GM12878 (cell line): Measurements from ENCODE around the gene CREB3L4. TPM values are rescaled to one million over a fixed set of nuclear protein-coding genes. Genes with fewer than 3 reads are reported as not detected.

ENCODE experiments used
- BMI1 ChIP-seq: fragments of 450-650 bp; IDR thresholded peaks from 2 replicates; pipeline ENCODE4 v1.6.1; 2016; ENCODE audit warnings: mild to moderate bottlenecking, moderate library complexity, borderline replicate concordance
- CBX3 ChIP-seq: fragments of 200-600 bp; sonication (generic); IDR thresholded peaks from 2 replicates; pipeline ENCODE4 v1.6.1; 2016; ENCODE audit warnings: low read depth, borderline replicate concordance
- ETV6 ChIP-seq, 2 experiments: fragments of 450-650 bp in 1 of 2; IDR thresholded peaks in 1 of 2; conservative IDR thresholded peaks in 1 of 2; 2 replicates each; pipeline ENCODE4 v1.6.1; 2014; ENCODE audit warnings: antibody characterized with exemption in 1 of 2, borderline replicate concordance in 1 of 2, low read depth in 1 of 2, mild to moderate bottlenecking in 1 of 2, moderate library complexity in 1 of 2
- MTA2 ChIP-seq: fragments of 450-650 bp; IDR thresholded peaks from 2 replicates; pipeline ENCODE4 v1.6.1; 2016; ENCODE audit warnings: low read depth, mild to moderate bottlenecking, moderate library complexity
- POU2F2 ChIP-seq: IDR thresholded peaks from 3 replicates; pipeline ENCODE4 v1.6.1; 2011; ENCODE audit warnings: low read depth, mild to moderate bottlenecking, low read length, borderline replicate concordance
- RAD21 ChIP-seq: IDR thresholded peaks from 2 replicates; pipeline ENCODE4 v1.6.1; 2011; ENCODE audit warnings: mild to moderate bottlenecking, low read depth, low read length, moderate library complexity; ENCODE audit not compliant: insufficient read depth
- RBBP5 ChIP-seq: fragments of 200-600 bp; sonication (generic); conservative IDR thresholded peaks from 2 replicates; pipeline ENCODE4 v1.6.1; 2016
- SMAD5 ChIP-seq: IDR thresholded peaks from 2 replicates; pipeline ENCODE4 v1.6.1; 2016; ENCODE audit warnings: antibody characterized with exemption, low read depth
- SMARCA5 ChIP-seq: fragments of 450-650 bp; IDR thresholded peaks from 2 replicates; pipeline ENCODE4 v1.6.1; 2017; ENCODE audit warnings: mild to moderate bottlenecking
- SREBF1 ChIP-seq: IDR thresholded peaks from 2 replicates; pipeline ENCODE4 v1.6.1; 2012; ENCODE audit warnings: mild to moderate bottlenecking, low read length
- SRF ChIP-seq, 2 experiments: IDR thresholded peaks; 2 replicates each; pipeline ENCODE4 v1.6.1; 2011; ENCODE audit warnings: low read depth in 2 of 2, low read length in 2 of 2, mild to moderate bottlenecking in 1 of 2, moderate library complexity in 1 of 2
- YY1 ChIP-seq: IDR thresholded peaks from 2 replicates; pipeline ENCODE4 v1.6.1; 2011; ENCODE audit warnings: low read depth, mild to moderate bottlenecking, low read length
- ZNF217 ChIP-seq: fragments of 450-650 bp; IDR thresholded peaks from 2 replicates; pipeline ENCODE4 v1.6.1; 2017; ENCODE audit warnings: antibody characterized with exemption, mild to moderate bottlenecking
- ZNF274 ChIP-seq: IDR thresholded peaks from one replicate; pipeline ENCODE4 v1.8.0; 2011; ENCODE audit not compliant: insufficient read length, insufficient read depth
- polyA plus RNA-seq, 11 experiments: library from polyadenylated mRNA; depleted of rRNA in 4 of 11; unstranded in 6 of 11; stranded (reverse) in 5 of 11; fragments of >200 nt; fragmentation: Nextera tagmentation in 4 of 11; fragmentation: Illumina TruSeq in 1 of 11; extraction: Ambion mirVana in 4 of 11; extraction: Trizol in 1 of 11; gene quantifications; 1 replicate in 1 of 11; 2 replicates in 10 of 11; pipeline versions ENCODE4 v1.2.1 to v1.2.3, GENCODE V29; 2011 to 2016; ENCODE audit warnings: inconsistent platforms in 2 of 11, missing spikeins in 2 of 11, low read depth in 1 of 11
- total RNA-seq, 4 experiments: library from RNA; depleted of rRNA in 3 of 4; stranded (reverse); fragments of >200 nt in 3 of 4; fragmentation: Illumina TruSeq in 1 of 4; extraction: Trizol in 1 of 4; gene quantifications; 2 replicates each; pipeline versions ENCODE4 v1.2.1 to v1.2.3, GENCODE V29; 2013 to 2021
- TF ChIP-seq, protein P1 (sequence below): IDR thresholded peaks from 2 replicates; pipeline ENCODE4 v1.6.1; 2011; ENCODE audit warnings: mild to moderate bottlenecking, low read depth, low read length, moderate library complexity; ENCODE audit not compliant: insufficient replicate concordance
- TF ChIP-seq, protein P2 (sequence below): fragments of 150-350 bp; IDR thresholded peaks from 2 replicates; pipeline ENCODE4 v1.6.1; 2016; ENCODE audit warnings: low read depth, low read length
- TF ChIP-seq, protein P3 (sequence below): fragments of 450-650 bp; IDR thresholded peaks from 2 replicates; pipeline ENCODE4 v1.6.1; 2018; ENCODE audit warnings: mild to moderate bottlenecking, low read depth, moderate library complexity; ENCODE audit not compliant: partially characterized antibody
- TF ChIP-seq, protein P4 (sequence below), 3 experiments: IDR thresholded peaks in 2 of 3; conservative IDR thresholded peaks in 1 of 3; 2 replicates each; pipeline ENCODE4 v1.5.1; 2011; ENCODE audit warnings: low read depth in 3 of 3, low read length in 3 of 3, mild to moderate bottlenecking in 3 of 3, control low read depth in 2 of 3, moderate library complexity in 2 of 3, inconsistent platforms in 1 of 3, mixed read lengths in 1 of 3; ENCODE audit not compliant: control insufficient read depth in 2 of 3, insufficient read depth in 1 of 3; ENCODE audit errors: extremely low read depth in 1 of 3

The CREB3L4 gene
- total and polyA plus RNA-seq, 10 of the 15 experiments (the other 5 are each of a cell fraction or from before 2014, with no cell fraction given): 9.7 to 14.0 (median 12.1) TPM

DNA sequence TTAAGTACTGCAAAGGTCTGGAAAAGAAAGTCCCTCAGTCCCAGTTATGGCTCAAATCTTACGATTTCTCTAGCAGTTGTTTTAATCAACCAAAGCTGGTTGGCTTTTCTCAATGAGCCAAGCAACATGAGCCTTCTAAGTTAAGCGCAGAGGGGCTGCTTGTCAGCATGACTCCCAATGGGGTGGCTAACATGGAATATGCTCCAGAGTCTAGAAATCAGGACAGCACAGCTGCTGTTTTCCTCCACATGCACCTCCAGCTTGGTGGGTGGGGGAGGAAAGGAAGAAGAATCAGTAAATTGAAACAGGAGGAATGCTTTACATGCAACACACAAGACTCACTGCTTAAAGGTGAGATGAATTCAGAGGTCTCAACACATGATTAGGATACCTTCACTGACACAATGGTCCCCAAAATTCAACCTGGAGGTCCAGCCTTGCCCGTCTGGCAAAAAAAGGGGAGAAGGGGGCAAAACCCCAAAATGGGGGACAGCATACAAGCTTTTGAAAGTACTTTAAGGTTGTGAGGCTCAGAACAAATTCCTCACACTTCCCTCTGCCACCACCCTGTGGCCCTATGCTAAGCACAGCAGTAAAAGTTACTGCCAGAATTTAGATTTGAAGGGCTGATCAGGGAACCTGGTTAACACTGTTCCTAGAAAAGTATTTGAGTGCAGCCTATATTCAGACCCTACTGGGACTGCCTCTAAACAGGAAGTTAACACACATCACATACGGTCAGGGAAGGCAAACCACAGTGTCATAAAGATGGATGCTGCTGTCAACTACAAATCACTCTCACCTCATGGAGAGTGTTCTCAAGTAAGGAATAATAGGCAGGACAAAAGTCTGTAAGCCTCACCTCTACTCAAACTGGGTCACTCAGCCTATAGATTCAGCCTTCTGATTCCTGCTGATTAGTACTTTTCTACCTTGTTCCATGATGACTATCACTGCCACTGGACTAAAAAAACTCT, 47.5 kb upstream of the CREB3L4 start (continued):
- TF ChIP-seq, protein P1, sequence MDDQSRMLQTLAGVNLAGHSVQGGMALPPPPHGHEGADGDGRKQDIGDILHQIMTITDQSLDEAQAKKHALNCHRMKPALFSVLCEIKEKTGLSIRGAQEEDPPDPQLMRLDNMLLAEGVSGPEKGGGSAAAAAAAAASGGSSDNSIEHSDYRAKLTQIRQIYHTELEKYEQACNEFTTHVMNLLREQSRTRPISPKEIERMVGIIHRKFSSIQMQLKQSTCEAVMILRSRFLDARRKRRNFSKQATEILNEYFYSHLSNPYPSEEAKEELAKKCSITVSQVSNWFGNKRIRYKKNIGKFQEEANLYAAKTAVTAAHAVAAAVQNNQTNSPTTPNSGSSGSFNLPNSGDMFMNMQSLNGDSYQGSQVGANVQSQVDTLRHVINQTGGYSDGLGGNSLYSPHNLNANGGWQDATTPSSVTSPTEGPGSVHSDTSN: peak; percentile 68
- no peak for TF ChIP-seq CBX3
- TF ChIP-seq RAD21: peak; percentile 67
- TF ChIP-seq, protein P2, sequence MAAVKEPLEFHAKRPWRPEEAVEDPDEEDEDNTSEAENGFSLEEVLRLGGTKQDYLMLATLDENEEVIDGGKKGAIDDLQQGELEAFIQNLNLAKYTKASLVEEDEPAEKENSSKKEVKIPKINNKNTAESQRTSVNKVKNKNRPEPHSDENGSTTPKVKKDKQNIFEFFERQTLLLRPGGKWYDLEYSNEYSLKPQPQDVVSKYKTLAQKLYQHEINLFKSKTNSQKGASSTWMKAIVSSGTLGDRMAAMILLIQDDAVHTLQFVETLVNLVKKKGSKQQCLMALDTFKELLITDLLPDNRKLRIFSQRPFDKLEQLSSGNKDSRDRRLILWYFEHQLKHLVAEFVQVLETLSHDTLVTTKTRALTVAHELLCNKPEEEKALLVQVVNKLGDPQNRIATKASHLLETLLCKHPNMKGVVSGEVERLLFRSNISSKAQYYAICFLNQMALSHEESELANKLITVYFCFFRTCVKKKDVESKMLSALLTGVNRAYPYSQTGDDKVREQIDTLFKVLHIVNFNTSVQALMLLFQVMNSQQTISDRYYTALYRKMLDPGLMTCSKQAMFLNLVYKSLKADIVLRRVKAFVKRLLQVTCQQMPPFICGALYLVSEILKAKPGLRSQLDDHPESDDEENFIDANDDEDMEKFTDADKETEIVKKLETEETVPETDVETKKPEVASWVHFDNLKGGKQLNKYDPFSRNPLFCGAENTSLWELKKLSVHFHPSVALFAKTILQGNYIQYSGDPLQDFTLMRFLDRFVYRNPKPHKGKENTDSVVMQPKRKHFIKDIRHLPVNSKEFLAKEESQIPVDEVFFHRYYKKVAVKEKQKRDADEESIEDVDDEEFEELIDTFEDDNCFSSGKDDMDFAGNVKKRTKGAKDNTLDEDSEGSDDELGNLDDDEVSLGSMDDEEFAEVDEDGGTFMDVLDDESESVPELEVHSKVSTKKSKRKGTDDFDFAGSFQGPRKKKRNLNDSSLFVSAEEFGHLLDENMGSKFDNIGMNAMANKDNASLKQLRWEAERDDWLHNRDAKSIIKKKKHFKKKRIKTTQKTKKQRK: no peak
- TF ChIP-seq YY1: no peak
- no peak for TF ChIP-seq SRF (IDR thresholded peaks at IDR 0.05; ENCODE audit: low read depth in 2 of 2, low read length in 2 of 2)
- TF ChIP-seq SREBF1: no peak
- no peak for TF ChIP-seq SMARCA5
- TF ChIP-seq ZNF217: no peak
- no peak for TF ChIP-seq BMI1
- TF ChIP-seq, protein P3, sequence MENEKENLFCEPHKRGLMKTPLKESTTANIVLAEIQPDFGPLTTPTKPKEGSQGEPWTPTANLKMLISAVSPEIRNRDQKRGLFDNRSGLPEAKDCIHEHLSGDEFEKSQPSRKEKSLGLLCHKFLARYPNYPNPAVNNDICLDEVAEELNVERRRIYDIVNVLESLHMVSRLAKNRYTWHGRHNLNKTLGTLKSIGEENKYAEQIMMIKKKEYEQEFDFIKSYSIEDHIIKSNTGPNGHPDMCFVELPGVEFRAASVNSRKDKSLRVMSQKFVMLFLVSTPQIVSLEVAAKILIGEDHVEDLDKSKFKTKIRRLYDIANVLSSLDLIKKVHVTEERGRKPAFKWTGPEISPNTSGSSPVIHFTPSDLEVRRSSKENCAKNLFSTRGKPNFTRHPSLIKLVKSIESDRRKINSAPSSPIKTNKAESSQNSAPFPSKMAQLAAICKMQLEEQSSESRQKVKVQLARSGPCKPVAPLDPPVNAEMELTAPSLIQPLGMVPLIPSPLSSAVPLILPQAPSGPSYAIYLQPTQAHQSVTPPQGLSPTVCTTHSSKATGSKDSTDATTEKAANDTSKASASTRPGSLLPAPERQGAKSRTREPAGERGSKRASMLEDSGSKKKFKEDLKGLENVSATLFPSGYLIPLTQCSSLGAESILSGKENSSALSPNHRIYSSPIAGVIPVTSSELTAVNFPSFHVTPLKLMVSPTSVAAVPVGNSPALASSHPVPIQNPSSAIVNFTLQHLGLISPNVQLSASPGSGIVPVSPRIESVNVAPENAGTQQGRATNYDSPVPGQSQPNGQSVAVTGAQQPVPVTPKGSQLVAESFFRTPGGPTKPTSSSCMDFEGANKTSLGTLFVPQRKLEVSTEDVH: no peak
- TF ChIP-seq MTA2: no peak
- TF ChIP-seq, protein P4, sequence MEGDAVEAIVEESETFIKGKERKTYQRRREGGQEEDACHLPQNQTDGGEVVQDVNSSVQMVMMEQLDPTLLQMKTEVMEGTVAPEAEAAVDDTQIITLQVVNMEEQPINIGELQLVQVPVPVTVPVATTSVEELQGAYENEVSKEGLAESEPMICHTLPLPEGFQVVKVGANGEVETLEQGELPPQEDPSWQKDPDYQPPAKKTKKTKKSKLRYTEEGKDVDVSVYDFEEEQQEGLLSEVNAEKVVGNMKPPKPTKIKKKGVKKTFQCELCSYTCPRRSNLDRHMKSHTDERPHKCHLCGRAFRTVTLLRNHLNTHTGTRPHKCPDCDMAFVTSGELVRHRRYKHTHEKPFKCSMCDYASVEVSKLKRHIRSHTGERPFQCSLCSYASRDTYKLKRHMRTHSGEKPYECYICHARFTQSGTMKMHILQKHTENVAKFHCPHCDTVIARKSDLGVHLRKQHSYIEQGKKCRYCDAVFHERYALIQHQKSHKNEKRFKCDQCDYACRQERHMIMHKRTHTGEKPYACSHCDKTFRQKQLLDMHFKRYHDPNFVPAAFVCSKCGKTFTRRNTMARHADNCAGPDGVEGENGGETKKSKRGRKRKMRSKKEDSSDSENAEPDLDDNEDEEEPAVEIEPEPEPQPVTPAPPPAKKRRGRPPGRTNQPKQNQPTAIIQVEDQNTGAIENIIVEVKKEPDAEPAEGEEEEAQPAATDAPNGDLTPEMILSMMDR (IDR thresholded peaks at IDR 0.05 in 2 of 3, conservative IDR thresholded peaks at IDR 0.05 in 1 of 3; ENCODE audit: control insufficient read depth in 2 of 3, extremely low read depth in 1 of 3, insufficient read depth in 1 of 3, low read depth in 3 of 3, low read length in 3 of 3): peak; percentile 47 to 59 (median 53); a peak in 5 of 6 replicates
- TF ChIP-seq POU2F2: no peak
- TF ChIP-seq RBBP5: no peak
- no peak for TF ChIP-seq SMAD5
- TF ChIP-seq ZNF274: no peak
- no peak for TF ChIP-seq ETV6 (conservative IDR thresholded peaks at IDR 0.05 in 1 of 2, IDR thresholded peaks at IDR 0.05 in 1 of 2; ENCODE audit: borderline replicate concordance in 1 of 2, low read depth in 1 of 2)
